AG04449 (cell line): ENCODE measurements around the gene NXPH1.

Source experiments
- CTCF ChIA-PET: fragments of 350-600 bp; formaldehyde crosslinking; extraction: SDS; loops from one replicate; lab custom pipeline; 2021; ENCODE audit warnings: antibody characterized with exemption; lab: Yijun Ruan, JAX
- POLR2A ChIA-PET: fragments of 400-600, 350-600 bp; formaldehyde crosslinking; extraction: SDS; loops from one replicate; lab custom pipeline; 2020; ENCODE audit warnings: antibody characterized with exemption, inconsistent platforms; lab: Yijun Ruan, JAX
- DNase-seq: peaks from one replicate; pipeline ENCODE4 v3.0.0-alpha.2; 2010; ENCODE audit warnings: low read depth, low spot score
- H3K4me3 ChIP-seq: 2 replicates; pipeline ENCODE4 v1.5.1; 2011; ENCODE audit warnings: low read depth, mild to moderate bottlenecking, control low read depth, low read length
- TF ChIP-seq, protein P1 (sequence below): IDR thresholded peaks from one replicate; pipeline ENCODE4 v1.5.1; 2011; ENCODE audit warnings: mild to moderate bottlenecking, moderate library complexity, low read length, control low read depth, inconsistent platforms; ENCODE audit not compliant: insufficient read depth; ENCODE audit errors: missing control alignments

NXPH1 gene

GRCh38 chr7:8389593-8390261 lies 43.7 kb upstream of the NXPH1 start:
- ChIA-PET CTCF (no interaction called here), POLR2A (no interaction called here)
- DNase-seq = no peak
- no peak overlapping the region for H3K4me3 ChIP-seq
- TF ChIP-seq, protein P1, sequence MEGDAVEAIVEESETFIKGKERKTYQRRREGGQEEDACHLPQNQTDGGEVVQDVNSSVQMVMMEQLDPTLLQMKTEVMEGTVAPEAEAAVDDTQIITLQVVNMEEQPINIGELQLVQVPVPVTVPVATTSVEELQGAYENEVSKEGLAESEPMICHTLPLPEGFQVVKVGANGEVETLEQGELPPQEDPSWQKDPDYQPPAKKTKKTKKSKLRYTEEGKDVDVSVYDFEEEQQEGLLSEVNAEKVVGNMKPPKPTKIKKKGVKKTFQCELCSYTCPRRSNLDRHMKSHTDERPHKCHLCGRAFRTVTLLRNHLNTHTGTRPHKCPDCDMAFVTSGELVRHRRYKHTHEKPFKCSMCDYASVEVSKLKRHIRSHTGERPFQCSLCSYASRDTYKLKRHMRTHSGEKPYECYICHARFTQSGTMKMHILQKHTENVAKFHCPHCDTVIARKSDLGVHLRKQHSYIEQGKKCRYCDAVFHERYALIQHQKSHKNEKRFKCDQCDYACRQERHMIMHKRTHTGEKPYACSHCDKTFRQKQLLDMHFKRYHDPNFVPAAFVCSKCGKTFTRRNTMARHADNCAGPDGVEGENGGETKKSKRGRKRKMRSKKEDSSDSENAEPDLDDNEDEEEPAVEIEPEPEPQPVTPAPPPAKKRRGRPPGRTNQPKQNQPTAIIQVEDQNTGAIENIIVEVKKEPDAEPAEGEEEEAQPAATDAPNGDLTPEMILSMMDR = no peak

DNA sequence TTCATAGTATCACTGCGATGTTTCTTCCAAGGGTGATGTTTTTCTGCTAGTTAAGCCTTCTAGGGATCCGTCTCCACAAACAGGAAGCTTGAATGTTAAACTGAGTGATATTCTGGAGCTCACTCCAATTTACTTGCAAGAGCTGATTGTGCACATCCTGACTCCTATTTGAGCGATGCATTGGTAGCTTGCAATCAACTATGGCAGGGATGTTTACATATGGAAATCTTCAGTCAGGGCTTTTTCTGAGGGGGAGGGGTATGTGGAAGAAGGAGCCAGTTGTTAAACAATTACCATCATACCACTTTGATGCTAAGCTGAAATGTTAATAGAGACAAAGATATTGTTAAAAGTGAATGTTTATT lies 43.2 kb upstream of the NXPH1 start:
- TF ChIP-seq, protein P1 = no peak
- no peak overlapping the region for H3K4me3 ChIP-seq
- no peak for DNase-seq
- CTCF ChIA-PET = no interaction called here
- POLR2A ChIA-PET = no interaction called here

DNA sequence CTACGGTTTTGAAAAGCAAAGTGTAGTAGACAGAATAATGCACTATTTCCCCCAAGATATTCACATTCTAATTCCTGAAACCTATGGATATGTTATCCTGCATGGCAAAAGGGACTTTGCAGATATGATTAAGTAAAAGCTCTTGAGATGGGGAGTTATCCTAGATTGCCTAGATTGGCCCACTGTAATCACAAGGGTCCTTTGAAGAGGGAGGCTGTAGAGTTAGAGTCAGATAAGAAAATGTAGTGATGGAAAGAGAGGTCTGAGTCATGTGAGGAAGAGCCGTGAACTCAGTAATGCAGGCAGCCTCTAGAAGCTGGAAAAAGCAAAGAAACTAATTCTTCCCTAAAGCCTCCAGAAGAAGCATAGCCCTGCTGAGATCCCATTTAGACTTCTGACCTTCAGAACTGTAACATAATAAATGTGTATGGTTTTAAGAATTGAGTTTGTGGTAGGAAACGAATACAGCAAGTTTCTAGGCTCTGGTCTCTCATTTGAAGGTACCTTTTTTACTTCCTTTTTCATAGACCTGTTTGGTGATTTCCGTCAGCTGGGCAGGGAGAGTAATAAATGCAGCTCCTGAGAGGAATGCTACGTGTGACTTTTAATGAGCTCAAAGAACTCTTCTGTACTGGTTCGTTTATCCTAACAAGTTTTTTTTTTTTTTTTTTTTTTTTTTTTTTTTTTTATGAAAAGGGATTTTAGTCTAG lies 41.9 kb upstream of the NXPH1 start:
- ChIA-PET CTCF (no interaction called here), POLR2A (no interaction called here)
- no peak overlapping the region for H3K4me3 ChIP-seq
- no peak for DNase-seq
- TF ChIP-seq, protein P1 = no peak

DNA sequence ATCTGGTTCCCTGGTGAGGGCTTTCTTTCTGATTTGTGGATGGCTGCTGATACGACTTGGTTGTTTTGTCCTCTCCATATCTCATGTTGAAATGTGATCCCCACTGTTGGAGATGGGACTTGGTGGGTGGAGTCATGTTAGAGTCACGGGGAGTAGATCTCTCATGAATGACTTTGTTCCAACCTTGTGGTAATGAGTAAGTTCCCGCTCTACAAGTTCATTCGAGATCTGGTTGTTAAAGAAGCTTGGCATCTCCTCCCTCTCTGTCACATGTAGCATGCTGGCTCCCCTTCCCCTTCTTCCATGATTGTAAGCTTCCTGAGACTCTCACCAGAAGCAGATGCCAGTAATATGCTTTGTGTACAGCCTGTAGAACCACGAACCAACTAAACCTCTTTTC lies 37.1 kb upstream of the NXPH1 start:
- DNase-seq = no peak
- ChIA-PET POLR2A (no interaction called here), CTCF (no interaction called here)
- TF ChIP-seq, protein P1 = no peak
- no peak overlapping the region for H3K4me3 ChIP-seq

DNA sequence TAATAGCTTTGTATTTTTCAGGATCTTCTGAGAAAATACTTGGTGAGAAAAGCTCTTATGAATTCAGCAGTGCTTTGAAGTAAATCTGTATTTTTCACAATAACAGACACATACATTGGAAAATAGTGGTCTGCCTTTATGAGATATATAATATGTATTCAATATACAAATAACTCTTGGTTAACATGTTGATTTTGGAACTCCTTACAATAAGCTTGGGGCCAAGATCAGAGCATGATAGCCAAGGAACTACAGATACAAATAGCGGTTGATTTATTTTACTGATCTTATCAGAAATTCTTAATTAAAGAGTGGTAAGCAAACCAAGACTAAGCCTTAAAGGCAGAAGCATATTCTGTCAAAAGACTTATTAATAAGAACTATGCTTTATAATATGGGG lies 24.5 kb upstream of the NXPH1 start:
- DNase-seq = no peak
- no peak overlapping the region for H3K4me3 ChIP-seq
- POLR2A ChIA-PET = no interaction called here
- CTCF ChIA-PET = no interaction called here
- TF ChIP-seq, protein P1 = no peak

DNA sequence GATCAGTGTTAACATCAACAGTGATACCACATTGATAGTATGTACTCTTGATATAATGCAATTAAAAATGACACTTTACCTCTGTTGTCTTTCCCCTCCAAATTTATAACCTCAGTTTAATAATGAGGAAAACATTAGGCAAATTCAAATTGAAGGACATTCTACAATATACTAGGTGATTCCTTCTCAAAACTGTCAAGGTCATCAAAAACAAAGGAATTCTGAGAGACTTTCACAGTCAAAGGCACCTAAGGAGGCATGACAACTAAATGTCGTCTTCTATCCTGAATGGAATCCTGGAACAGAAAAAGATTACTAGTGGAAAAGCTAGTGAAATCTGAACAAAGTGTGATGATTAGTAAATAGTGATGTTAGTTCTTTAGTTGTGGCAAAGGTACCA lies 22.3 kb upstream of the NXPH1 start:
- TF ChIP-seq, protein P1 = no peak
- no peak overlapping the region for H3K4me3 ChIP-seq
- CTCF ChIA-PET = no interaction called here
- DNase-seq = no peak
- POLR2A ChIA-PET = no interaction called here
